GM21360 (cell line): Measurements from ENCODE around the gene HOXB8.

ENCODE experiments used
- ATAC-seq: cut with Tn5 transposase; IDR thresholded peaks from one replicate; pipeline ENCODE4 v1.9.1; 2021; ENCODE audit warnings: mild to moderate bottlenecking, moderate library complexity; ENCODE audit not compliant: unreplicated experiment

Gene HOXB8

GRCh38 chr17:48586355-48587258, 28.5 kb downstream of the HOXB8 start:
- ATAC-seq = no peak

- ATAC-seq = no peak
Observed at GRCh38 chr17:48584223-48584741, 30.8 kb downstream of the HOXB8 start.

- no peak for ATAC-seq
Observed at GRCh38 chr17:48583708-48584222, 31.3 kb downstream of the HOXB8 start.

GRCh38 chr17:48582750-48583069, 32.4 kb downstream of the HOXB8 start:
- ATAC-seq = no peak

GRCh38 chr17:48579760-48580554, 35.1 kb downstream of the HOXB8 start:
- no peak for ATAC-seq

GRCh38 chr17:48579471-48579759, 35.7 kb downstream of the HOXB8 start:
- no peak for ATAC-seq

GRCh38 chr17:48578616-48579470, 36.2 kb downstream of the HOXB8 start:
- ATAC-seq = no peak

- no peak for ATAC-seq
Observed at GRCh38 chr17:48577946-48578615, 37.0 kb downstream of the HOXB8 start, which contains the start of gene HOXB4. HOXB4 (minus strand) TSS chr17:48578350; CDS start chr17:48578319, 31 bp downstream.

- no peak for ATAC-seq
Observed at GRCh38 chr17:48577330-48577945, 37.7 kb downstream of the HOXB8 start.

GRCh38 chr17:48576479-48577309, 38.4 kb downstream of the HOXB8 start:
- ATAC-seq = no peak

GRCh38 chr17:48575673-48576478, 39.2 kb downstream of the HOXB8 start:
- no peak for ATAC-seq

- no peak for ATAC-seq
Observed at GRCh38 chr17:48575066-48575582, 40.0 kb downstream of the HOXB8 start.

GRCh38 chr17:48574505-48575065, 40.5 kb downstream of the HOXB8 start:
- no peak for ATAC-seq

GRCh38 chr17:48571826-48572417, 43.2 kb downstream of the HOXB8 start:
- no peak for ATAC-seq

- no peak for ATAC-seq
Observed at GRCh38 chr17:48571024-48571818, 43.9 kb downstream of the HOXB8 start.

GRCh38 chr17:48570325-48571023, 44.6 kb downstream of the HOXB8 start:
- ATAC-seq = no peak
